Activated naive CD4-positive, alpha-beta T cell treated with anti-CD3 and anti-CD28 coated beads, Interleukin-2, amount 50 U/mL, for 72 hours (primary cell): ENCODE data around the gene PTPRT. TPM values are rescaled to one million over a fixed set of nuclear protein-coding genes. Genes with fewer than 3 reads are reported as not detected.

ENCODE experiments used
- ATAC-seq, 2 donors: fragments of 150-1000 bp; cut with Tn5 transposase; 2 replicates each; pipeline ENCODE4 v1.10.0; 2021; ENCODE audit warnings: mild to moderate bottlenecking in 2 of 2, moderate library complexity in 2 of 2
- DNase-seq, 2 donors: peaks; one replicate each; pipeline ENCODE4 v3.0.0; 2021 to 2022; ENCODE audit warnings: low spot score in 2 of 2
- H3K27ac Mint-ChIP-seq, 2 donors: one replicate each; pipeline ENCODE4 v1.8.0; 2022; ENCODE audit warnings: mild to moderate bottlenecking in 2 of 2, mixed read lengths in 2 of 2
- H3K36me3 Mint-ChIP-seq, 2 donors: one replicate each; pipeline ENCODE4 v1.8.0; 2022; ENCODE audit warnings: mixed read lengths in 2 of 2
- H3K9me3 Mint-ChIP-seq, 2 donors: one replicate each; pipeline ENCODE4 v1.8.0; 2022; ENCODE audit warnings: mixed read lengths in 2 of 2
- total RNA-seq, 2 donors: library from RNA; stranded (reverse); gene quantifications; one replicate each; pipeline ENCODE4 v1.2.3, GENCODE V29; 2022

Gene PTPRT
- total RNA-seq, 2 donors from 2014 or later: not detected

- DNase-seq: no peak
- no peak overlapping the region for H3K27ac Mint-ChIP-seq
Measured at GRCh38 chr20:42366626-42367025, 823.1 kb downstream of the PTPRT start.

DNA sequence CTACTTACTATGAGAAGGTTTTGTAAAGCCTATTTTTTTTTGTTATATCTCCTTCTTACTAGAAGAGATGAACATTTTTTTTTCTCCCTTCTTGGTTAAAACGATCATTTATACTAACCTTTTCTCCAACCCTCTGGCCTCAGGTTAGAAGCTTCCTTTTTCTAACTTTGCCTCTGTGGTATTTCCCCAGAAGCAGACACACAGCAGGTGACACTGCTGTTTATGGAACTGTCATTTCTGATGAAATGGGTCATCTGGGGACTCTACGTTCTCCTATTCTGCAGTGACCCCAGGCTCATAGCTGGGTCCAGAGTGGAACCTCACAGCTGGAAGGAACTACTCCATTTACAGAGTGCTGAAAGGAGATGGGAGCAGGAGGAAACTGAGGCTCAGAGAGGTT, 825.3 kb downstream of the PTPRT start:
- DNase-seq: no peak
- Mint-ChIP-seq H3K36me3 (no peaks in the 10 kb centered on the region), H3K9me3 (peaks cover 0 to 13% of the 10 kb centered on the region in 2 donors), H3K27ac (no peak overlapping the region)
- ATAC-seq: no peak

More at GRCh38 chr20:42366626-42367025, 823.1 kb downstream of the PTPRT start:
- Mint-ChIP-seq H3K9me3 (peaks cover 0 to 13% of the 10 kb centered on the region in 2 donors), H3K36me3 (no peaks in the 10 kb centered on the region)
- ATAC-seq: no peak

DNA sequence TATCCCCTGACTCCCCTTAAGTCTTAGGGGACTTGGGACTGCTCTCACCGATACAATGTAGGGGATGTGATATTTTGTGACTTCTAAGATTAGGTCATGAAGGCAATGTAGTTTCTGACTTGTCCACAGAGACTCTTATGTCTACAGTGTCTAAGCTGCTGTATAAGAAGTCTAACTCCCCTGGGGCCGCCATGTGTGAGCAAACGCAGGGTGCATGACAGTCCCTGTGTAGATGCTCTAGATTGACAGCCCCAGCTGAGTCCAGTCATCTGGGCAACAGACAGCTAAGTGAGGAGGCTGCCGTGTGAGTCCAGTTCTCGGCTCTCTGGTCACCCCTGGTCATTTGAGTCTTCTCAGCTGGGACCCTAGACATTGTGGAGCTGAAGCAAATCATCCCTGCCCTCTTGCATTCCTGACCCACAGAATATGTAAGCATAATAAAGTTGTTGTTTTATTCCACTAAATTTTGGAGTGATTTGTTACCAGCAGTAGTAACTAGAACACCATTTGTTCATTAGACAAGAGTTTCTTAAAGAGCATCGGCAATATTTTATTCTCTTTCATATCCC, 828.2 kb downstream of the PTPRT start:
- DNase-seq (no peak), ATAC-seq (no peak)
- Mint-ChIP-seq H3K27ac (no peak overlapping the region), H3K36me3 (no peaks in the 10 kb centered on the region), H3K9me3 (peaks cover 0 to 3% of the 10 kb centered on the region in 2 donors)

DNA sequence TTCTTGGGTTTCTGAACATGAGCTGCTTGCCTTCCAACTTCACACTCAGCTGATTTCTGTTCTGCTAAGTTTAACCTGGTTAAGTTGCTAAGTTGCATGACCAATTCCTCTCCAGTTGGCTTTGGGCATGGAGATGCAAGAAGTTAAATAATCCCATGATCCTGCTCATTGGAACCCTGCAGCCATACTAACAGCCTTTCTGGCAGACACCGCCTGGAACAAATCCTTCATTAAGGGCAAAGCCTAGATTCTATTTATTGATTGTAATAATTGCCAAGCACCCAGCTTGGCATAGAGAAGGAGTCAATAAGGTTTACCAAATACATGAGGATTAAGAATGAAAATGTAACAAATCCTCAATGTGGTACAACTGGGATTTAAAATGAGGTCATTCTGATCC, 829.1 kb downstream of the PTPRT start:
- DNase-seq: no peak
- no peak overlapping the region for H3K27ac Mint-ChIP-seq
- H3K9me3 Mint-ChIP-seq: peaks cover 0 to 4% of the 10 kb centered on the region in 2 donors
- ATAC-seq: no peak
- no peaks in the 10 kb centered on the region for H3K36me3 Mint-ChIP-seq

GRCh38 chr20:42359617-42360016, 830.1 kb downstream of the PTPRT start:
- ATAC-seq (no peak), DNase-seq (no peak)
- Mint-ChIP-seq H3K27ac (no peak overlapping the region), H3K9me3 (peaks cover 0 to 9% of the 10 kb centered on the region in 2 donors), H3K36me3 (no peaks in the 10 kb centered on the region)

GRCh38 chr20:42352096-42352495, 837.6 kb downstream of the PTPRT start:
- H3K9me3 Mint-ChIP-seq: peaks cover 10 to 19% of the 10 kb centered on the region in 2 donors
- DNase-seq (no peak), ATAC-seq (no peak)
- H3K36me3 Mint-ChIP-seq: no peaks in the 10 kb centered on the region
- no peak overlapping the region for H3K27ac Mint-ChIP-seq

- H3K36me3 Mint-ChIP-seq: no peaks in the 10 kb centered on the region
- no peak for ATAC-seq
- no peak for DNase-seq
- no peak overlapping the region for H3K27ac Mint-ChIP-seq
- H3K9me3 Mint-ChIP-seq: peaks cover 10 to 22% of the 10 kb centered on the region in 2 donors
Measured at GRCh38 chr20:42350521-42350920, 839.2 kb downstream of the PTPRT start.

DNA sequence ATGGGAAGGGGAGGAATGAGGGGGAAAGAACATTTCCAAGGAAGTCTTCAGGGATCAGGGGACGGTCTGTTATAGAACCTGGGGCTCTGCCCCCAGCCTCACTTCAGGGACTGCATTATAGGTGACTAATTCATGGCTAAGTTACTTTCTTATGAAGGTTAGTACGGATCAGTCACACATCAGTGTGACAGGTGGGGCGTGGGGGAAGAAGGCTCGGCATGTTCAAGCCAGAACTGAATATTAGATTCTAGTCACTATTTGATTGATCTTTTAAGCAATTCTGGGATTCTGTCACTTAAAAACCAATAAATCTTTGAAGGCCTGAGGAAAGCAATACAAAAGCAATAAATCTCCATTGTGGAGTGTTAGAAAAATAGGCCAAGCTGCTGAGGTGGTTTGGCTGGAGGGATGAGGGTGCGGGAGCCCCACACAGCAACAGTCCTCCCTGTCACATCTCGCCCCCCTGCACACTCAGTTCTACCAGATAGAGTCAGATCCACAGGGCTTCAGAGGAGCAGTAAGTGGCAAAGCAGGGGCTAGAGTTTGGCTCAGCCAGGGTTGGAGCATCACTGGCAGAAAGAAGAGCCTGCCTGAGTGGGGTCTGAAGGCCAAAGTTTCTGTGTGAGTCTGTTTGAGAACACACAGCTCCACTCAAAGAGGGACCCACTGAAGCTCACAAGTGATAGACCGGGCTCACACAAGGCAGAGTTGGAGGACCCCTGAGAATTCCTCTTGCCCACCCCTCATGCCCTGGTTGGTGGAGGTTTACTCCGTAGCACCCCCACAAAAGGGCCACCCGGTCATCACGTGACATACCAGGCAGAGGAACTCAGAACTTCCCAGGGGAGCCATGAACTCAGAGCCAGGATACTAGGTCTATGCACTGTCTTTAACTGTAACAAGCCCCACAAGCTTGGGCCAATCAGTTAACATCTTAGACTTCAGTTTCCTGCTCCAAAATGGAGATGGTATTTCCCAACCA, 843.2 kb downstream of the PTPRT start:
- no peak for ATAC-seq
- H3K9me3 Mint-ChIP-seq: peaks cover 13 to 17% of the 10 kb centered on the region in 2 donors
- H3K27ac Mint-ChIP-seq: peak overlapping the region in 1 of 2 donors; percentile 25
- no peaks in the 10 kb centered on the region for H3K36me3 Mint-ChIP-seq
- no peak for DNase-seq

- peaks cover 0 to 4% of the 10 kb centered on the region in 2 donors for H3K36me3 Mint-ChIP-seq
- ATAC-seq: no peak
- peaks cover 13 to 18% of the 10 kb centered on the region in 2 donors for H3K9me3 Mint-ChIP-seq
- H3K27ac Mint-ChIP-seq: no peak overlapping the region
- no peak for DNase-seq
Measured at GRCh38 chr20:42341654-42342053, 848.1 kb downstream of the PTPRT start.

DNA sequence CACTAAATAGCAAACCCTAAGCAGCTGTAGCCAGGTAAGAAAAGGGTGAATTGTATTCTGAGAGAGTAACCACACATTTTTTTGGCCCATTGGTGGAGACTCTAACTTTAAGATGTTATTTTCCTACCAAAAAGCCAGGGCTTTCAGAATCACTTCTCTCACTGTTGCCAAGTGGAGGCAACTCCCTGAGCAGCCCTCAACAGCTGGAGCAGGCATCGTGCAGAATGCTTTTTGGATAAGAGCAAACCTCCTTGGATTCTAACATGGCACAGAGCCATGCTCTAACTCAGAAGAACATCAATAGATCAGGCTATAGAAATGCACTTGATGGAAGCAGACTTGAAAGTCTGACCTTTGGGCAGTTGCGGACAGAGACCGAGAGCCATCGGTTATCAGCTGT, 849.3 kb downstream of the PTPRT start:
- H3K9me3 Mint-ChIP-seq: peaks cover 5 to 18% of the 10 kb centered on the region in 2 donors
- no peak for DNase-seq
- H3K27ac Mint-ChIP-seq: no peak overlapping the region
- H3K36me3 Mint-ChIP-seq: peaks cover 0 to 4% of the 10 kb centered on the region in 2 donors
- ATAC-seq: no peak

- no peak overlapping the region for H3K27ac Mint-ChIP-seq
- ATAC-seq (no peak), DNase-seq (no peak)
- peaks cover 0 to 4% of the 10 kb centered on the region in 2 donors for H3K36me3 Mint-ChIP-seq
- H3K9me3 Mint-ChIP-seq: peaks cover 10 to 23% of the 10 kb centered on the region in 2 donors
Measured at GRCh38 chr20:42338294-42339201, 851.2 kb downstream of the PTPRT start.

GRCh38 chr20:42336576-42336975, 853.1 kb downstream of the PTPRT start:
- Mint-ChIP-seq H3K9me3 (peaks cover 10 to 16% of the 10 kb centered on the region in 2 donors), H3K27ac (no peak overlapping the region), H3K36me3 (peaks cover 0 to 4% of the 10 kb centered on the region in 2 donors)
- no peak for DNase-seq
- no peak for ATAC-seq

- peaks cover 15 to 16% of the 10 kb centered on the region in 2 donors for H3K9me3 Mint-ChIP-seq
Measured at GRCh38 chr20:42319252-42320013, 870.3 kb downstream of the PTPRT start.

GRCh38 chr20:42313704-42314103, 876.0 kb downstream of the PTPRT start:
- ATAC-seq (no peak), DNase-seq (no peak)
- Mint-ChIP-seq H3K27ac (no peak overlapping the region), H3K9me3 (peaks cover 17 to 21% of the 10 kb centered on the region in 2 donors), H3K36me3 (no peaks in the 10 kb centered on the region)

More at GRCh38 chr20:42319252-42320013, 870.3 kb downstream of the PTPRT start:
- H3K27ac Mint-ChIP-seq: no peak overlapping the region
- no peaks in the 10 kb centered on the region for H3K36me3 Mint-ChIP-seq
- ATAC-seq (no peak), DNase-seq (no peak)

- Mint-ChIP-seq H3K9me3 (peaks cover 4 to 10% of the 10 kb centered on the region in 2 donors), H3K27ac (no peak overlapping the region), H3K36me3 (no peaks in the 10 kb centered on the region)
- ATAC-seq (no peak), DNase-seq (no peak)
Measured at GRCh38 chr20:42309050-42309449, 880.7 kb downstream of the PTPRT start.

DNA sequence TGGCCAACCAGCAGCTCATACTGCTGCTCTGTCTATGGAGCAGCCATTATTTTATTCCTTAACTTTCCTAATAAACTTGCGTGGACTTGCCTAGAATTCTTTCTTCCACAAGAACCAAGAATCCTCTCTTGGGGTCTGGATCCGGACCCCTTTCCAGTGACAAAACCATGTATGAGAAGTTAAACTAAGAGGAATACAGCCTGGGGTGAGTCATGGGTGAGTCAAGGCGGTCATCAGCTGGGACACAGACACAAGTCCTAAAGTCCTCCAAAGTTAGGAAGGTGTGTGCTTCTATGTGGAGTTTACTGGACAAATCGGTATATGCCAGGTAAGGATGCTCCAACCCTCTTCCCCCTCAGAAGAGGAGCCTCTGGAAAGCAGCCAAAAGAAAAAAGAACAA, 881.5 kb downstream of the PTPRT start:
- DNase-seq (no peak), ATAC-seq (no peak)
- Mint-ChIP-seq H3K36me3 (no peaks in the 10 kb centered on the region), H3K9me3 (peaks cover 4 to 10% of the 10 kb centered on the region in 2 donors), H3K27ac (no peak overlapping the region)
